Activated T-cell treated with anti-CD3 and anti-CD28 coated beads, Interleukin-2, amount 50 U/mL, for 24 hours (primary cell): Measurements from ENCODE around the gene RAB29.

ENCODE experiments used
- DNase-seq: peaks from one replicate; pipeline ENCODE4 v3.0.0-alpha.2; 2020
- H3K27ac Mint-ChIP-seq: 2 replicates; pipeline ENCODE4 v1.8.0; 2020; ENCODE audit warnings: mild to moderate bottlenecking, mixed read lengths
- H3K27me3 Mint-ChIP-seq: 2 replicates; pipeline ENCODE4 v1.8.0; 2020; ENCODE audit warnings: mixed read lengths
- H3K36me3 Mint-ChIP-seq: 2 replicates; pipeline ENCODE4 v1.8.0; 2020; ENCODE audit warnings: low read depth, mixed read lengths
- H3K4me1 Mint-ChIP-seq: 2 replicates; pipeline ENCODE4 v1.8.0; 2020; ENCODE audit warnings: low read depth, mixed read lengths
- H3K4me3 Mint-ChIP-seq: 2 replicates; pipeline ENCODE4 v1.8.0; 2020; ENCODE audit warnings: mild to moderate bottlenecking, moderate library complexity, mixed read lengths
- H3K9me3 Mint-ChIP-seq: 2 replicates; pipeline ENCODE4 v1.8.0; 2020; ENCODE audit warnings: mixed read lengths

The RAB29 gene

GRCh38 chr1:205783904-205784303, 8.6 kb upstream of the RAB29 start:
- Mint-ChIP-seq H3K9me3 (no peaks in the 10 kb centered on the region), H3K27me3 (no peaks in the 10 kb centered on the region), H3K27ac (no peak overlapping the region), H3K4me3 (no peak overlapping the region), H3K4me1 (peaks cover 7% of the 10 kb centered on the region), H3K36me3 (no peaks in the 10 kb centered on the region)
- no peak for DNase-seq

- H3K27me3 Mint-ChIP-seq, result no peaks in the 10 kb centered on the region
- DNase-seq, result no peak
- H3K9me3 Mint-ChIP-seq, result no peaks in the 10 kb centered on the region
- H3K4me1 Mint-ChIP-seq, result peaks cover 7% of the 10 kb centered on the region
- H3K36me3 Mint-ChIP-seq, result no peaks in the 10 kb centered on the region
- H3K4me3 Mint-ChIP-seq, result no peak overlapping the region
- peak overlapping the region; percentile 11 for H3K27ac Mint-ChIP-seq
These were observed 8.1 kb upstream of the RAB29 start for GRCh38 chr1:205783433-205783795.

- no peaks in the 10 kb centered on the region for H3K9me3 Mint-ChIP-seq
- H3K4me3 Mint-ChIP-seq, result no peak overlapping the region
- H3K4me1 Mint-ChIP-seq, result peaks cover 7% of the 10 kb centered on the region
- no peaks in the 10 kb centered on the region for H3K36me3 Mint-ChIP-seq
- no peak for DNase-seq
- H3K27ac Mint-ChIP-seq, result no peak overlapping the region
- no peaks in the 10 kb centered on the region for H3K27me3 Mint-ChIP-seq
These were observed 7.5 kb upstream of the RAB29 start for GRCh38 chr1:205782627-205783432.

- Mint-ChIP-seq H3K27me3 (no peaks in the 10 kb centered on the region), H3K4me3 (no peak overlapping the region), H3K4me1 (peaks cover 19% of the 10 kb centered on the region), H3K9me3 (no peaks in the 10 kb centered on the region), H3K36me3 (peaks cover under 1% of the 10 kb centered on the region), H3K27ac (no peak overlapping the region)
- no peak for DNase-seq
These were observed 5.1 kb upstream of the RAB29 start for GRCh38 chr1:205780335-205780734.

- H3K9me3 Mint-ChIP-seq, result no peaks in the 10 kb centered on the region
- H3K4me3 Mint-ChIP-seq, result no peak overlapping the region
These were observed 2.7 kb upstream of the RAB29 start for GRCh38 chr1:205777994-205778393.

GRCh38 chr1:205775717-205776056, 405 bp upstream of the RAB29 start:
- Mint-ChIP-seq H3K27me3 (no peaks in the 10 kb centered on the region), H3K4me3 (peak overlapping the region; percentile 88), H3K4me1 (peaks cover 49% of the 10 kb centered on the region), H3K9me3 (no peaks in the 10 kb centered on the region), H3K27ac (peak overlapping the region; percentile 91), H3K36me3 (peaks cover 21% of the 10 kb centered on the region)
- no peak for DNase-seq

More at GRCh38 chr1:205777994-205778393, 2.7 kb upstream of the RAB29 start:
- peaks cover 7% of the 10 kb centered on the region for H3K36me3 Mint-ChIP-seq
- H3K27ac Mint-ChIP-seq, result no peak overlapping the region
- H3K27me3 Mint-ChIP-seq, result no peaks in the 10 kb centered on the region
- peaks cover 37% of the 10 kb centered on the region for H3K4me1 Mint-ChIP-seq
- DNase-seq, result no peak

GRCh38 chr1:205774198-205775014, 876 bp downstream of the RAB29 start:
- Mint-ChIP-seq H3K36me3 (peaks cover 34% of the 10 kb centered on the region), H3K9me3 (no peaks in the 10 kb centered on the region), H3K27me3 (no peaks in the 10 kb centered on the region), H3K4me3 (peak overlapping the region; percentile 88), H3K27ac (peak overlapping the region; percentile 91), H3K4me1 (peaks cover 49% of the 10 kb centered on the region)
- peak; percentile 54 for DNase-seq

GRCh38 chr1:205772607-205773032, 2.7 kb downstream of the RAB29 start:
- Mint-ChIP-seq H3K27ac (peak overlapping the region; percentile 66), H3K4me1 (peaks cover 49% of the 10 kb centered on the region), H3K27me3 (no peaks in the 10 kb centered on the region), H3K4me3 (peak overlapping the region; percentile 88), H3K36me3 (peaks cover 48% of the 10 kb centered on the region), H3K9me3 (no peaks in the 10 kb centered on the region)
- no peak for DNase-seq

- Mint-ChIP-seq H3K27ac (no peak overlapping the region), H3K9me3 (no peaks in the 10 kb centered on the region), H3K4me3 (no peak overlapping the region), H3K4me1 (peaks cover 50% of the 10 kb centered on the region), H3K27me3 (no peaks in the 10 kb centered on the region), H3K36me3 (peaks cover 54% of the 10 kb centered on the region)
- DNase-seq, result no peak
These were observed 4.7 kb downstream of the RAB29 start for GRCh38 chr1:205770618-205771017.

- Mint-ChIP-seq H3K27me3 (no peaks in the 10 kb centered on the region), H3K9me3 (no peaks in the 10 kb centered on the region), H3K36me3 (peaks cover 51% of the 10 kb centered on the region), H3K4me1 (peaks cover 45% of the 10 kb centered on the region), H3K27ac (peak overlapping the region; percentile 49), H3K4me3 (no peak overlapping the region)
- DNase-seq, result no peak
These were observed 5.5 kb downstream of the RAB29 start for GRCh38 chr1:205769641-205770365.

- peaks cover 32% of the 10 kb centered on the region for H3K4me1 Mint-ChIP-seq
- no peaks in the 10 kb centered on the region for H3K9me3 Mint-ChIP-seq
- DNase-seq, result no peak
- peaks cover 45% of the 10 kb centered on the region for H3K36me3 Mint-ChIP-seq
- no peaks in the 10 kb centered on the region for H3K27me3 Mint-ChIP-seq
- no peak overlapping the region for H3K27ac Mint-ChIP-seq
- no peak overlapping the region for H3K4me3 Mint-ChIP-seq
These were observed 8.0 kb downstream of the RAB29 start for GRCh38 chr1:205767248-205767647.

GRCh38 chr1:205766570-205766969, 8.7 kb downstream of the RAB29 start:
- peaks cover 40% of the 10 kb centered on the region for H3K36me3 Mint-ChIP-seq
- no peak for DNase-seq
- H3K9me3 Mint-ChIP-seq, result no peaks in the 10 kb centered on the region
- H3K4me1 Mint-ChIP-seq, result peaks cover 26% of the 10 kb centered on the region
- H3K4me3 Mint-ChIP-seq, result no peak overlapping the region
- H3K27ac Mint-ChIP-seq, result peak overlapping the region; percentile 50
- no peaks in the 10 kb centered on the region for H3K27me3 Mint-ChIP-seq

- Mint-ChIP-seq H3K4me3 (no peak overlapping the region), H3K9me3 (no peaks in the 10 kb centered on the region), H3K27ac (peak overlapping the region; percentile 50), H3K4me1 (peaks cover 22% of the 10 kb centered on the region), H3K36me3 (peaks cover 35% of the 10 kb centered on the region), H3K27me3 (no peaks in the 10 kb centered on the region)
- DNase-seq, result no peak
These were observed 9.2 kb downstream of the RAB29 start for GRCh38 chr1:205766038-205766437.

GRCh38 chr1:205764578-205764977, 10.7 kb downstream of the RAB29 start:
- H3K27me3 Mint-ChIP-seq, result no peaks in the 10 kb centered on the region
- no peaks in the 10 kb centered on the region for H3K9me3 Mint-ChIP-seq
- H3K27ac Mint-ChIP-seq, result peak overlapping the region; percentile 39
- H3K4me3 Mint-ChIP-seq, result no peak overlapping the region
- H3K4me1 Mint-ChIP-seq, result peaks cover 22% of the 10 kb centered on the region
- H3K36me3 Mint-ChIP-seq, result peaks cover 22% of the 10 kb centered on the region
- DNase-seq, result no peak
